SK-N-SH (cell line): ENCODE data around the gene PTEN. TPM values are rescaled to one million over a fixed set of nuclear protein-coding genes. Genes with fewer than 3 reads are reported as not detected.

Experiments used
- CTCF ChIA-PET: fragments of 300-600, 350-600 bp; formaldehyde crosslinking; extraction: SDS; loops from one replicate; lab custom pipeline; 2021; lab: Yijun Ruan, JAX
- POLR2A ChIA-PET: fragments of 350-600 bp; sonication (Branson Sonifier 250); formaldehyde crosslinking; extraction: SDS; loops from one replicate; lab custom pipeline; 2020; ENCODE audit warnings: antibody characterized with exemption, inconsistent platforms; lab: Yijun Ruan, JAX
- DNase-seq: peaks from one replicate; pipeline ENCODE4 v3.0.0; 2012
- H2AFZ ChIP-seq: fragments of 200-600 bp; sonication (generic); 2 replicates; pipeline ENCODE4 v1.8.1; 2016; ENCODE audit warnings: antibody characterized with exemption, mild to moderate bottlenecking, low read depth
- H3F3A ChIP-seq: fragments of 200-600 bp; sonication (generic); replicated peaks from 2 replicates; pipeline ENCODE3; 2016; ENCODE audit warnings: antibody characterized with exemption, mild to moderate bottlenecking; ENCODE audit not compliant: insufficient read depth
- H3K27ac ChIP-seq, 2 experiments: fragments of 200-500 bp in 1 of 2; fragments of 200-600 bp in 1 of 2; sonication (Bioruptor generic) in 1 of 2; sonication (generic), shearing (Covaris generic) in 1 of 2; 2 replicates each; pipeline versions ENCODE4 v1.5.1 to v1.6.1; 2014 to 2016; ENCODE audit warnings: low read depth in 2 of 2, inconsistent platforms in 1 of 2, low read length in 1 of 2, mild to moderate bottlenecking in 1 of 2, mixed read lengths in 1 of 2
- H3K27me3 ChIP-seq: fragments of 200-600 bp; sonication (generic), shearing (Covaris generic); 2 replicates; pipeline ENCODE4 v1.6.1; 2016; ENCODE audit warnings: mixed run types; ENCODE audit not compliant: insufficient read depth
- H3K36me3 ChIP-seq, 2 experiments: fragments of 200-500 bp in 1 of 2; fragments of 200-600 bp in 1 of 2; sonication (Bioruptor generic) in 1 of 2; sonication (generic) in 1 of 2; replicated peaks in 1 of 2; 2 replicates each; pipeline versions ENCODE3 to v1.5.1; 2014 to 2016; ENCODE audit warnings: low read length in 1 of 2, mild to moderate bottlenecking in 1 of 2; ENCODE audit not compliant: insufficient read depth in 2 of 2, control insufficient read depth in 1 of 2
- H3K4me1 ChIP-seq, 2 experiments: fragments of 200-500 bp in 1 of 2; fragments of 200-600 bp in 1 of 2; sonication (Bioruptor generic) in 1 of 2; sonication (generic), shearing (Covaris generic) in 1 of 2; 2 replicates each; pipeline versions ENCODE4 v1.5.1 to v1.6.1; 2014 to 2016; ENCODE audit warnings: low read depth in 1 of 2, low read length in 1 of 2, mixed run types in 1 of 2; ENCODE audit not compliant: insufficient read depth in 2 of 2, control insufficient read depth in 1 of 2
- H3K4me2 ChIP-seq: fragments of 200-600 bp; sonication (generic), shearing (Covaris generic); 2 replicates; pipeline ENCODE4 v1.6.1; 2017; ENCODE audit warnings: mixed run types
- H3K4me3 ChIP-seq, 2 experiments: fragments of 200-500 bp in 1 of 2; fragments of 200-600 bp in 1 of 2; sonication (Bioruptor generic) in 1 of 2; sonication (generic), shearing (Covaris generic) in 1 of 2; 2 replicates each; pipeline versions ENCODE4 v1.5.1 to v1.8.1; 2014 to 2016; ENCODE audit warnings: low read depth in 2 of 2, inconsistent platforms in 1 of 2, low read length in 1 of 2, mild to moderate bottlenecking in 1 of 2, mixed read lengths in 1 of 2, moderate library complexity in 1 of 2
- H3K79me2 ChIP-seq: fragments of 200-600 bp; sonication (generic); 2 replicates; pipeline ENCODE4 v1.8.1; 2017; ENCODE audit warnings: mild to moderate bottlenecking; ENCODE audit not compliant: insufficient read depth
- H3K9ac ChIP-seq: fragments of 200-600 bp; sonication (generic); 2 replicates; pipeline ENCODE4 v1.6.1; 2017; ENCODE audit warnings: mixed run types
- H3K9me2 ChIP-seq: fragments of 200-600 bp; sonication (generic); 2 replicates; pipeline ENCODE4 v1.6.1; 2017; ENCODE audit warnings: mixed run types
- H3K9me3 ChIP-seq: fragments of 200-600 bp; sonication (generic); 2 replicates; pipeline ENCODE4 v1.6.1; 2017; ENCODE audit warnings: mixed run types, mild to moderate bottlenecking, moderate library complexity
- H4K20me1 ChIP-seq: fragments of 200-600 bp; sonication (generic); 2 replicates; pipeline ENCODE4 v1.6.1; 2017; ENCODE audit warnings: mild to moderate bottlenecking, mixed run types; ENCODE audit not compliant: insufficient read depth
- CHD2 ChIP-seq: fragments of 150-350 bp; IDR thresholded peaks from 2 replicates; pipeline ENCODE4 v1.6.1; 2018; ENCODE audit warnings: low read length; ENCODE audit not compliant: partially characterized antibody
- ELF1 ChIP-seq: IDR thresholded peaks from 2 replicates; pipeline ENCODE4 v1.4.0; 2012
- EP300 ChIP-seq, 2 experiments: IDR thresholded peaks; 2 replicates each; pipeline versions ENCODE4 v1.4.0 to v1.6.1; 2012; ENCODE audit warnings: borderline replicate concordance in 1 of 2, low read depth in 1 of 2, low read length in 1 of 2
- FOSL2 ChIP-seq: IDR thresholded peaks from 2 replicates; pipeline ENCODE4 v1.4.0; 2012; ENCODE audit warnings: low read depth, mild to moderate bottlenecking, moderate library complexity, borderline replicate concordance
- FOXJ3 ChIP-seq: sonication (generic); formaldehyde crosslinking; IDR thresholded peaks from 2 replicates; pipeline ENCODE4 v1.5.1; 2020; ENCODE audit warnings: mild to moderate bottlenecking, missing genetic modification reagents
- GATA2 ChIP-seq: sonication (generic); formaldehyde crosslinking; IDR thresholded peaks from 2 replicates; pipeline ENCODE4 v1.5.0; 2020; ENCODE audit warnings: mild to moderate bottlenecking, missing genetic modification reagents
- MEF2A ChIP-seq: IDR thresholded peaks from 2 replicates; pipeline ENCODE4 v1.4.0; 2012; ENCODE audit warnings: low read depth, borderline replicate concordance
- MXI1 ChIP-seq: IDR thresholded peaks from 2 replicates; pipeline ENCODE4 v1.6.1; 2012; ENCODE audit warnings: mild to moderate bottlenecking, low read depth, low read length, improper control_type of control experiment
- NRF1 ChIP-seq: IDR thresholded peaks from 2 replicates; pipeline ENCODE4 v1.6.1; 2012; ENCODE audit warnings: low read depth, mild to moderate bottlenecking, low read length
- RAD21 ChIP-seq: IDR thresholded peaks from 2 replicates; pipeline ENCODE4 v1.6.1; 2012; ENCODE audit warnings: mild to moderate bottlenecking, low read length
- RFX5 ChIP-seq: IDR thresholded peaks from 2 replicates; pipeline ENCODE4 v1.6.1; 2012; ENCODE audit warnings: mild to moderate bottlenecking, improper control_type of control experiment, low read length
- RXRA ChIP-seq: IDR thresholded peaks from 2 replicates; pipeline ENCODE4 v1.4.0; 2012; ENCODE audit warnings: low read depth, mild to moderate bottlenecking, borderline replicate concordance
- SMC3 ChIP-seq: IDR thresholded peaks from 2 replicates; pipeline ENCODE4 v1.6.1; 2012; ENCODE audit warnings: low read depth, low read length, improper control_type of control experiment
- TCF12 ChIP-seq: IDR thresholded peaks from 2 replicates; pipeline ENCODE4 v1.4.0; 2012
- TEAD4 ChIP-seq: IDR thresholded peaks from 2 replicates; pipeline ENCODE4 v1.4.0; 2012; ENCODE audit warnings: mild to moderate bottlenecking, borderline replicate concordance; ENCODE audit not compliant: insufficient read depth
- WGBS: methylation state at CpG from one replicate; pipeline ENCODE4 v1.1.6; 2017; ENCODE audit warnings: low lambda C conversion rate; 5-methylcytosine and 5-hydroxymethylcytosine counted together
- polyA plus RNA-seq, 3 experiments: library from polyadenylated mRNA; depleted of rRNA; stranded (reverse); fragments of >200 nt; gene quantifications; 2 replicates each; pipeline ENCODE4 v1.2.3, GENCODE V29; 2012
- TF ChIP-seq, protein P1 (sequence below): IDR thresholded peaks from 2 replicates; pipeline ENCODE4 v1.6.1; 2012; ENCODE audit warnings: mild to moderate bottlenecking, low read depth, low read length, moderate library complexity
- TF ChIP-seq, protein P2 (sequence below): IDR thresholded peaks from 2 replicates; pipeline ENCODE4; 2012
- TF ChIP-seq, protein P3 (sequence below): fragments of 200-600 bp; sonication (generic); IDR thresholded peaks from 2 replicates; pipeline ENCODE4 v1.6.1; 2017; ENCODE audit warnings: antibody characterized with exemption, mild to moderate bottlenecking, moderate library complexity
- TF ChIP-seq, protein P4 (sequence below): IDR thresholded peaks from 2 replicates; pipeline ENCODE4 v1.4.0; 2012; ENCODE audit warnings: low read depth

The PTEN gene
- polyA plus RNA-seq, 1 of the 3 experiments (the other 2 are of a cell fraction): 12.8 TPM

DNA sequence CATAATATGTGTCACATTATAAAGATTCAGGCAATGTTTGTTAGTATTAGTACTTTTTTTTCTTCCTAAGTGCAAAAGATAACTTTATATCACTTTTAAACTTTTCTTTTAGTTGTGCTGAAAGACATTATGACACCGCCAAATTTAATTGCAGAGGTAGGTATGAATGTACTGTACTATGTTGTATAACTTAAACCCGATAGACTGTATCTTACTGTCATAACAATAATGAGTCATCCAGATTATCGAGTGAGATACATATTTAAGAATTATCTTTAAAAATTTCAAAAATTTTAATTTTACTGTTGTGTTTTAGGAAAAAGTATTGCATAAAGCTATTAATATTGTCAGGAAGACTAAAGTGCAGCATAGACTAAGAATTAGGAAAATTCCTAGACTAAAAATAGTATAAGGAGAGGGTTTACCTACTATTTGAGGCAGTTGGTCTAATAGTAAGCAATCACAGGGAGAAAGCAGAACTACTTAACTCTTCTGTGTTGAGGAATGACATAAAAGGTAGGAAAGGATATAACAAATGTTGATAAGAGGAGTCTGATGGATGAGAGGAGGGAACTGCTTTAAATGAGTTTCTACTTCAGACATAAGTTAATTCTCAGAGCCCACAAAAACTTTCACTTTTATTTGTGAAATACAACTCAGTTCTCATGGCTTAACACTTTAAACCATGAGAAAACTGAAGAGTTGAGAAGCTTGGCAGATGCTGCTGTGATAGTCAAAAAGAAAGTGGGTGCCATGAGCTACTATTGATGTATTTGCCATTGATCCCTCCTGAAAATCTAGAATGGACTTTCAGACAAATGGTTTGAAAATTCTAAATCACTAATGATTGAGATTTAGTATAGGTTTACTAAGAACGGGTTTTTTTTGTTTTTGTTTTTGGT is 67.8 kb downstream of the PTEN start:
- Histone ChIP-seq H3K4me1 (peaks cover 12 to 54% of the 10 kb centered on the region in 2 experiments; a peak in 2 of 4 replicates), H3K9me3 (no peaks in the 10 kb centered on the region), H3K9me2 (no peaks in the 10 kb centered on the region), H3K4me2 (peak overlapping the region; percentile 58; the same call in 1 of the 2 replicates), H3K36me3 (peaks cover 20 to 37% of the 10 kb centered on the region in 2 experiments), H3K27ac (peak overlapping the region; percentile 55 to 91), H2AFZ (no peak overlapping the region), H3F3A (peaks cover 43% of the 10 kb centered on the region), H3K9ac (peak overlapping the region; percentile 44; the same call in 1 of the 2 replicates), H3K4me3 (peak overlapping the region in 1 of 2 experiments; percentile 29; a peak in 1 of 4 replicates), H4K20me1 (peaks cover 28% of the 10 kb centered on the region; the same call in 1 of the 2 replicates), H3K27me3 (no peaks in the 10 kb centered on the region), H3K79me2 (peaks cover 74% of the 10 kb centered on the region)
- 31% methylated on average over 4 of the region's 4 CpGs for WGBS
- 0 out of 2 replicates have a peak, but pooled peaks have one; percentile 17 for TF ChIP-seq FOSL2
- no peak for TF ChIP-seq RFX5
- CTCF ChIA-PET: interaction anchor here (0.6 kb wide), 1 partner anchor 13 kb away, joined by 3 read pairs; no protein-coding TSS in a partner anchor
- POLR2A ChIA-PET: no interaction called here
- DNase-seq: no peak

DNA sequence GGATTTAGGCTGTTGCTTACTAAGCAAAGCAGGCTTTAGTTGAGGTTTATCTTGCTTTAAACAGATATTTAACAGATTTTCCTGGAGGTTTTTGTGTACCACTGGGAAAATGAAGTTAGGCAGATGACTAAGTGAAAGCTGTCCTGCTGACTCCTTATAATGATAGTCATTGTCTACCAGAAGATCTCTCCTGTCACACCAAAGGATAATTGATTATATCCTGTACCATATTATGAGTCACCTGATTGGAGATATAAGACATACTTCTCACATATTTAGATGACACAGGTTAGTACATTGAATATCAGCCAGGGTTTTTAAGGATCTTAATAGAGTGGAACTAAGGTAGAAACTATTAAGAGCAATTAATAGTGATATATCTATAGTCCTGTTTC is 68.4 kb downstream of the PTEN start:
- peaks cover 8 to 47% of the 10 kb centered on the region in 2 experiments; a peak in 2 of 4 replicates for H3K4me1 ChIP-seq
- no peak overlapping the region for H2AFZ ChIP-seq
- no peaks in the 10 kb centered on the region for H3K27me3 ChIP-seq
- no peak for DNase-seq
- H3K9me2 ChIP-seq: no peaks in the 10 kb centered on the region
- H3K9me3 ChIP-seq: no peaks in the 10 kb centered on the region
- ChIA-PET POLR2A (no interaction called here), CTCF (no interaction called here)
- H3K4me3 ChIP-seq: no peak overlapping the region; a peak in 1 of 4 replicates
- H3K79me2 ChIP-seq: peaks cover 72% of the 10 kb centered on the region
- peaks cover 28% of the 10 kb centered on the region; the same call in 1 of the 2 replicates for H4K20me1 ChIP-seq
- H3K4me2 ChIP-seq: peak overlapping the region; percentile 58; the same call in 1 of the 2 replicates
- H3K27ac ChIP-seq: peak overlapping the region; percentile 55 to 91
- peaks cover 17 to 37% of the 10 kb centered on the region in 2 experiments for H3K36me3 ChIP-seq
- H3K9ac ChIP-seq: peak overlapping the region; percentile 44; the same call in 1 of the 2 replicates
- H3F3A ChIP-seq: peaks cover 38% of the 10 kb centered on the region
- TF ChIP-seq, protein P1, sequence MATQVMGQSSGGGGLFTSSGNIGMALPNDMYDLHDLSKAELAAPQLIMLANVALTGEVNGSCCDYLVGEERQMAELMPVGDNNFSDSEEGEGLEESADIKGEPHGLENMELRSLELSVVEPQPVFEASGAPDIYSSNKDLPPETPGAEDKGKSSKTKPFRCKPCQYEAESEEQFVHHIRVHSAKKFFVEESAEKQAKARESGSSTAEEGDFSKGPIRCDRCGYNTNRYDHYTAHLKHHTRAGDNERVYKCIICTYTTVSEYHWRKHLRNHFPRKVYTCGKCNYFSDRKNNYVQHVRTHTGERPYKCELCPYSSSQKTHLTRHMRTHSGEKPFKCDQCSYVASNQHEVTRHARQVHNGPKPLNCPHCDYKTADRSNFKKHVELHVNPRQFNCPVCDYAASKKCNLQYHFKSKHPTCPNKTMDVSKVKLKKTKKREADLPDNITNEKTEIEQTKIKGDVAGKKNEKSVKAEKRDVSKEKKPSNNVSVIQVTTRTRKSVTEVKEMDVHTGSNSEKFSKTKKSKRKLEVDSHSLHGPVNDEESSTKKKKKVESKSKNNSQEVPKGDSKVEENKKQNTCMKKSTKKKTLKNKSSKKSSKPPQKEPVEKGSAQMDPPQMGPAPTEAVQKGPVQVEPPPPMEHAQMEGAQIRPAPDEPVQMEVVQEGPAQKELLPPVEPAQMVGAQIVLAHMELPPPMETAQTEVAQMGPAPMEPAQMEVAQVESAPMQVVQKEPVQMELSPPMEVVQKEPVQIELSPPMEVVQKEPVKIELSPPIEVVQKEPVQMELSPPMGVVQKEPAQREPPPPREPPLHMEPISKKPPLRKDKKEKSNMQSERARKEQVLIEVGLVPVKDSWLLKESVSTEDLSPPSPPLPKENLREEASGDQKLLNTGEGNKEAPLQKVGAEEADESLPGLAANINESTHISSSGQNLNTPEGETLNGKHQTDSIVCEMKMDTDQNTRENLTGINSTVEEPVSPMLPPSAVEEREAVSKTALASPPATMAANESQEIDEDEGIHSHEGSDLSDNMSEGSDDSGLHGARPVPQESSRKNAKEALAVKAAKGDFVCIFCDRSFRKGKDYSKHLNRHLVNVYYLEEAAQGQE: no peak
- peak; percentile 13; the same call in 1 of the 2 replicates for TF ChIP-seq MEF2A
- TF ChIP-seq, protein P2, sequence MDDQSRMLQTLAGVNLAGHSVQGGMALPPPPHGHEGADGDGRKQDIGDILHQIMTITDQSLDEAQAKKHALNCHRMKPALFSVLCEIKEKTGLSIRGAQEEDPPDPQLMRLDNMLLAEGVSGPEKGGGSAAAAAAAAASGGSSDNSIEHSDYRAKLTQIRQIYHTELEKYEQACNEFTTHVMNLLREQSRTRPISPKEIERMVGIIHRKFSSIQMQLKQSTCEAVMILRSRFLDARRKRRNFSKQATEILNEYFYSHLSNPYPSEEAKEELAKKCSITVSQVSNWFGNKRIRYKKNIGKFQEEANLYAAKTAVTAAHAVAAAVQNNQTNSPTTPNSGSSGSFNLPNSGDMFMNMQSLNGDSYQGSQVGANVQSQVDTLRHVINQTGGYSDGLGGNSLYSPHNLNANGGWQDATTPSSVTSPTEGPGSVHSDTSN: peak; percentile 96
- no peak for TF ChIP-seq MXI1
- TF ChIP-seq, protein P3, sequence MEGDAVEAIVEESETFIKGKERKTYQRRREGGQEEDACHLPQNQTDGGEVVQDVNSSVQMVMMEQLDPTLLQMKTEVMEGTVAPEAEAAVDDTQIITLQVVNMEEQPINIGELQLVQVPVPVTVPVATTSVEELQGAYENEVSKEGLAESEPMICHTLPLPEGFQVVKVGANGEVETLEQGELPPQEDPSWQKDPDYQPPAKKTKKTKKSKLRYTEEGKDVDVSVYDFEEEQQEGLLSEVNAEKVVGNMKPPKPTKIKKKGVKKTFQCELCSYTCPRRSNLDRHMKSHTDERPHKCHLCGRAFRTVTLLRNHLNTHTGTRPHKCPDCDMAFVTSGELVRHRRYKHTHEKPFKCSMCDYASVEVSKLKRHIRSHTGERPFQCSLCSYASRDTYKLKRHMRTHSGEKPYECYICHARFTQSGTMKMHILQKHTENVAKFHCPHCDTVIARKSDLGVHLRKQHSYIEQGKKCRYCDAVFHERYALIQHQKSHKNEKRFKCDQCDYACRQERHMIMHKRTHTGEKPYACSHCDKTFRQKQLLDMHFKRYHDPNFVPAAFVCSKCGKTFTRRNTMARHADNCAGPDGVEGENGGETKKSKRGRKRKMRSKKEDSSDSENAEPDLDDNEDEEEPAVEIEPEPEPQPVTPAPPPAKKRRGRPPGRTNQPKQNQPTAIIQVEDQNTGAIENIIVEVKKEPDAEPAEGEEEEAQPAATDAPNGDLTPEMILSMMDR: no peak
- TF ChIP-seq FOXJ3: no peak
- TF ChIP-seq RFX5: no peak
- TF ChIP-seq SMC3: no peak
- peak; percentile 74 to 80; a peak in 3 of 4 replicates for TF ChIP-seq EP300 (IDR thresholded peaks at IDR 0.05; ENCODE audit: borderline replicate concordance in 1 of 2, low read depth in 1 of 2, low read length in 1 of 2)
- TF ChIP-seq FOSL2: peak; percentile 83
- TF ChIP-seq GATA2 (CRISPR knock-in tag): peak; percentile 22; the same call in 1 of the 2 replicates
- TF ChIP-seq CHD2: no peak
- TF ChIP-seq RXRA: peak; percentile 53; the same call in 1 of the 2 replicates
- no peak for TF ChIP-seq RAD21
- TF ChIP-seq TCF12: peak; percentile 92
- TF ChIP-seq TEAD4: peak; percentile 87
- TF ChIP-seq, protein P4, sequence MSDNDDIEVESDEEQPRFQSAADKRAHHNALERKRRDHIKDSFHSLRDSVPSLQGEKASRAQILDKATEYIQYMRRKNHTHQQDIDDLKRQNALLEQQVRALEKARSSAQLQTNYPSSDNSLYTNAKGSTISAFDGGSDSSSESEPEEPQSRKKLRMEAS: no peak
- no peak for TF ChIP-seq NRF1
- TF ChIP-seq ELF1: no peak
